CD14-positive monocyte (primary cell): ENCODE data around the gene GRM2. TPM values are rescaled to one million over a fixed set of nuclear protein-coding genes. Genes with fewer than 3 reads are reported as not detected.

ENCODE experiments used
- DNase-seq, 3 donors: peaks; one replicate each; pipeline ENCODE4 v3.0.0-alpha.2; 2011 to 2022
- H2AFZ ChIP-seq: 2 replicates; pipeline ENCODE4 v1.6.0; 2012; ENCODE audit warnings: mild to moderate bottlenecking, low read depth, low read length, inconsistent platforms; ENCODE audit not compliant: insufficient read depth, poor library complexity, severe bottlenecking
- H3K27ac ChIP-seq, 2 donors: 1 replicate in 1 of 2; 2 replicates in 1 of 2; pipeline ENCODE4 v1.5.1; 2012 to 2013; ENCODE audit warnings: low read length in 2 of 2, control low read depth in 1 of 2, inconsistent platforms in 1 of 2, low read depth in 1 of 2, mild to moderate bottlenecking in 1 of 2
- H3K27me3 ChIP-seq, 2 donors: one replicate each; pipeline versions ENCODE4 v1.6.0 to v1.6.1; 2011 to 2013; ENCODE audit warnings: low read length in 2 of 2; ENCODE audit not compliant: control insufficient read depth in 2 of 2, insufficient read depth in 2 of 2
- H3K36me3 ChIP-seq, 2 donors: replicated peaks in 1 of 2; 1 replicate in 1 of 2; 2 replicates in 1 of 2; pipeline versions ENCODE4 v1.5.1 to v1.6.1; 2012 to 2013; ENCODE audit warnings: low read length in 2 of 2, control low read depth in 1 of 2, inconsistent platforms in 1 of 2, mild to moderate bottlenecking in 1 of 2; ENCODE audit not compliant: insufficient read depth in 2 of 2, control insufficient read depth in 1 of 2
- H3K4me1 ChIP-seq, 2 donors: 1 replicate in 1 of 2; 2 replicates in 1 of 2; pipeline versions ENCODE4 v1.5.1 to v1.6.1; 2012 to 2013; ENCODE audit warnings: low read length in 2 of 2, control low read depth in 1 of 2, inconsistent platforms in 1 of 2, mild to moderate bottlenecking in 1 of 2, moderate library complexity in 1 of 2; ENCODE audit not compliant: insufficient read depth in 2 of 2, control insufficient read depth in 1 of 2
- H3K4me2 ChIP-seq: replicated peaks from 2 replicates; pipeline ENCODE3; 2012; ENCODE audit warnings: low read length, moderate library complexity, mild to moderate bottlenecking; ENCODE audit not compliant: poor library complexity, severe bottlenecking; ENCODE audit errors: extremely low read depth
- H3K4me3 ChIP-seq, 3 experiments: fragments of 200-600 bp in 1 of 3; sonication (generic) in 1 of 3; replicated peaks in 1 of 3; 1 replicate in 2 of 3; 2 replicates in 1 of 3; pipeline ENCODE4 v1.5.1; 2011 to 2013; ENCODE audit warnings: low read length in 3 of 3, mild to moderate bottlenecking in 3 of 3, control low read depth in 2 of 3, low read depth in 2 of 3, inconsistent platforms in 1 of 3, moderate library complexity in 1 of 3
- H3K79me2 ChIP-seq: 2 replicates; pipeline ENCODE4 v1.6.0; 2012; ENCODE audit warnings: mild to moderate bottlenecking, control low read depth, inconsistent platforms, low read length, moderate library complexity; ENCODE audit not compliant: insufficient read depth
- H3K9ac ChIP-seq: 2 replicates; pipeline ENCODE4 v1.6.0; 2017; ENCODE audit warnings: low read length, mild to moderate bottlenecking; ENCODE audit not compliant: insufficient read depth, poor library complexity, severe bottlenecking
- H3K9me3 ChIP-seq, 2 donors: replicated peaks in 1 of 2; 1 replicate in 1 of 2; 2 replicates in 1 of 2; pipeline versions ENCODE4 v1.5.1 to v1.6.1; 2012 to 2013; ENCODE audit warnings: low read length in 2 of 2, control low read depth in 1 of 2; ENCODE audit not compliant: control insufficient read depth in 1 of 2, insufficient read depth in 1 of 2
- H4K20me1 ChIP-seq: 2 replicates; pipeline ENCODE4 v1.6.0; 2012; ENCODE audit warnings: mild to moderate bottlenecking, low read length, control low read depth, moderate library complexity; ENCODE audit not compliant: insufficient read depth
- H3K27ac Mint-ChIP-seq, 7 donors: one replicate each; pipeline ENCODE4 v1.8.0; 2020; ENCODE audit warnings: mild to moderate bottlenecking in 7 of 7, mixed read lengths in 7 of 7, moderate library complexity in 6 of 7, inconsistent platforms in 2 of 7
- H3K27me3 Mint-ChIP-seq, 3 donors: one replicate each; pipeline ENCODE4 v1.8.0; 2021 to 2022; ENCODE audit warnings: low read depth in 3 of 3, mild to moderate bottlenecking in 3 of 3, mixed read lengths in 3 of 3, moderate library complexity in 3 of 3, inconsistent platforms in 1 of 3
- H3K36me3 Mint-ChIP-seq, 2 donors: one replicate each; pipeline ENCODE4 v1.8.0; 2020; ENCODE audit warnings: mixed read lengths in 2 of 2, inconsistent platforms in 1 of 2, mild to moderate bottlenecking in 1 of 2
- H3K4me1 Mint-ChIP-seq: one replicate; pipeline ENCODE4 v1.8.0; 2020; ENCODE audit warnings: mild to moderate bottlenecking, mixed read lengths
- H3K4me3 Mint-ChIP-seq, 2 donors: one replicate each; pipeline ENCODE4 v1.8.0; 2020; ENCODE audit warnings: mild to moderate bottlenecking in 2 of 2, mixed read lengths in 2 of 2, moderate library complexity in 1 of 2
- H3K9me3 Mint-ChIP-seq, 7 donors: one replicate each; pipeline ENCODE4 v1.8.0; 2020 to 2022; ENCODE audit warnings: mixed read lengths in 7 of 7, mild to moderate bottlenecking in 6 of 7, moderate library complexity in 6 of 7, inconsistent platforms in 2 of 7
- WGBS: methylation state at CpG from one replicate; pipeline ENCODE4 v1.1.5; 2013; ENCODE audit warnings: missing lambda C conversion rate; ENCODE audit not compliant: insufficient coverage; 5-methylcytosine and 5-hydroxymethylcytosine counted together
- intact Hi-C, 2 donors: fragments of 100-400 bp; cut with micrococcal nuclease; formaldehyde crosslinking; loops; one replicate each; pipeline versions ENCODE4 v1.15.0 to v1.15.1; 2023
- polyA plus RNA-seq, 3 donors: library from polyadenylated mRNA; depleted of rRNA in 1 of 3; unstranded in 2 of 3; stranded (reverse) in 1 of 3; fragments of 300-500 nt in 2 of 3; fragments of >200 nt in 1 of 3; fragmentation: Illumina TruSeq in 2 of 3; gene quantifications; 1 replicate in 2 of 3; 2 replicates in 1 of 3; pipeline ENCODE4 v1.2.3, GENCODE V29; 2012 to 2021
- TF ChIP-seq, protein P1 (sequence below): fragments of 200-600 bp; IDR thresholded peaks from one replicate; pipeline ENCODE4 v1.8.0; 2022; ENCODE audit warnings: antibody characterized with exemption, mild to moderate bottlenecking

GRM2 gene
- polyA plus RNA-seq, 3 donors = 0.72 TPM; not detected in 2

DNA sequence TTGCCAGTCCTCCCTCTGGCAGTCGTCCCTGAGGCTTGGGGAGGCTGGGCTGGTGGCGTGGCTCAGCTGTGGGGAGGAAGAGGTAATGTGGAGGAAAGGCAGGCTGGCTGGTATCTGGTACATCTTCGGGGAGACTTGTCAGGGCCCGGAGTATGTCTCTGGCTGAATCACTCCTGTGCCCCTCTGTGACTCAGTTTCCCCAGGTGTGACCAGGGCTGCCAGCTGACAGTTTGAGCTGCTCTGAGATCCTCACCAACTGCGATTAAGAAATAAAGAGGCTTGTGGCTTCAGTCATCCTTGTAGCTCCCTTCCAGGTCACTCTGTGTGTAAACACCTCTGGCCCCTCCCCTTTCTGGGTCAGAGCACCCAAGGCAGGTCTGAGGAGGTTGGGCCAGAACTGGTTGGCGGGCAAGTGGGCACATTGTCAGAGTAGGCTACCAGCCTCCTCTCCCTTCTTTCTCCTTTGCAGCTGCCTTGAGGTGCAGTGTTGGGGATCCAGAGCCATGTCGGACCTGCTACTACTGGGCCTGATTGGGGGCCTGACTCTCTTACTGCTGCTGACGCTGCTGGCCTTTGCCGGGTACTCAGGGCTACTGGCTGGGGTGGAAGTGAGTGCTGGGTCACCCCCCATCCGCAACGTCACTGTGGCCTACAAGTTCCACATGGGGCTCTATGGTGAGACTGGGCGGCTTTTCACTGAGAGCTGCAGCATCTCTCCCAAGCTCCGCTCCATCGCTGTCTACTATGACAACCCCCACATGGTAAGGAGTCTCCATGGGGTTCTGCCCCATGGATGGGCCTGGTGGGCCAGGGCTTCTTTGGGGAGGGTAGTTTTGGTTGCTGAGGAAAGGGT is 32.8 kb upstream of the GRM2 start:
- peaks cover 40 to 44% of the 10 kb centered on the region in 2 donors for H3K36me3 Mint-ChIP-seq
- intact Hi-C loops = no loop called here

GRCh38 chr3:51675201-51675611 is 31.7 kb upstream of the GRM2 start:
- Histone ChIP-seq H4K20me1 (peaks cover 43% of the 10 kb centered on the region), H3K4me1 (peaks cover 32 to 52% of the 10 kb centered on the region in 2 donors), H3K4me2 (no peak overlapping the region), H3K27ac (peak overlapping the region in 1 of 2 donors; percentile 3), H2AFZ (no peak overlapping the region), H3K79me2 (peaks cover 74% of the 10 kb centered on the region), H3K9me3 (no peaks in the 10 kb centered on the region), H3K27me3 (no peaks in the 10 kb centered on the region), H3K36me3 (peaks cover 44 to 50% of the 10 kb centered on the region in 2 donors), H3K9ac (no peak overlapping the region), H3K4me3 (no peak overlapping the region)
- TF ChIP-seq, protein P1, sequence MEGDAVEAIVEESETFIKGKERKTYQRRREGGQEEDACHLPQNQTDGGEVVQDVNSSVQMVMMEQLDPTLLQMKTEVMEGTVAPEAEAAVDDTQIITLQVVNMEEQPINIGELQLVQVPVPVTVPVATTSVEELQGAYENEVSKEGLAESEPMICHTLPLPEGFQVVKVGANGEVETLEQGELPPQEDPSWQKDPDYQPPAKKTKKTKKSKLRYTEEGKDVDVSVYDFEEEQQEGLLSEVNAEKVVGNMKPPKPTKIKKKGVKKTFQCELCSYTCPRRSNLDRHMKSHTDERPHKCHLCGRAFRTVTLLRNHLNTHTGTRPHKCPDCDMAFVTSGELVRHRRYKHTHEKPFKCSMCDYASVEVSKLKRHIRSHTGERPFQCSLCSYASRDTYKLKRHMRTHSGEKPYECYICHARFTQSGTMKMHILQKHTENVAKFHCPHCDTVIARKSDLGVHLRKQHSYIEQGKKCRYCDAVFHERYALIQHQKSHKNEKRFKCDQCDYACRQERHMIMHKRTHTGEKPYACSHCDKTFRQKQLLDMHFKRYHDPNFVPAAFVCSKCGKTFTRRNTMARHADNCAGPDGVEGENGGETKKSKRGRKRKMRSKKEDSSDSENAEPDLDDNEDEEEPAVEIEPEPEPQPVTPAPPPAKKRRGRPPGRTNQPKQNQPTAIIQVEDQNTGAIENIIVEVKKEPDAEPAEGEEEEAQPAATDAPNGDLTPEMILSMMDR = no peak
- Mint-ChIP-seq H3K4me3 (no peak overlapping the region), H3K36me3 (peaks cover 42 to 52% of the 10 kb centered on the region in 2 donors), H3K4me1 (peaks cover 76% of the 10 kb centered on the region), H3K27ac (peak overlapping the region in 1 of 7 donors; percentile 41), H3K9me3 (no peaks in the 10 kb centered on the region), H3K27me3 (no peaks in the 10 kb centered on the region)
- DNase-seq = no peak
- 100% methylated on average over 1 of the region's 2 CpGs for WGBS
- intact Hi-C loops = no loop called here

More for the DNA sequence above, 32.8 kb upstream of the GRM2 start:
- Histone ChIP-seq H2AFZ (no peak overlapping the region), H3K4me1 (peaks cover 41 to 56% of the 10 kb centered on the region in 2 donors), H3K4me2 (no peak overlapping the region), H3K36me3 (peaks cover 44 to 50% of the 10 kb centered on the region in 2 donors), H3K27me3 (no peaks in the 10 kb centered on the region), H3K9ac (no peak overlapping the region), H3K4me3 (no peak overlapping the region), H3K27ac (peak overlapping the region in 1 of 2 donors; percentile 21), H3K79me2 (peaks cover 66% of the 10 kb centered on the region), H4K20me1 (peaks cover 41% of the 10 kb centered on the region), H3K9me3 (no peaks in the 10 kb centered on the region)
- Mint-ChIP-seq H3K4me3 (no peak overlapping the region), H3K9me3 (no peaks in the 10 kb centered on the region), H3K27ac (peak overlapping the region in 2 of 7 donors; percentile 46 to 49), H3K27me3 (no peaks in the 10 kb centered on the region), H3K4me1 (peaks cover 78% of the 10 kb centered on the region)
- DNase-seq = no peak
- 97% methylated on average over 10 of the region's 14 CpGs for WGBS
- TF ChIP-seq, protein P1 = no peak
